Neural crest cell (in vitro differentiated cells): ENCODE data around the gene FAM89B. TPM values are rescaled to one million over a fixed set of nuclear protein-coding genes. Genes with fewer than 3 reads are reported as not detected.
A peak's percentile ranks its signal among the peaks of the same experiment; 100 is the strongest.

Experiments used
- DNase-seq: peaks from one replicate; pipeline ENCODE4 v3.0.0; 2021; ENCODE audit warnings: low read depth, mixed read lengths, low spot score
- H3K27ac Mint-ChIP-seq: one replicate; pipeline ENCODE4 v1.8.0; 2021; ENCODE audit warnings: mild to moderate bottlenecking, mixed read lengths; ENCODE audit not compliant: unreplicated experiment
- H3K27me3 Mint-ChIP-seq: 2 replicates; pipeline ENCODE4 v1.8.0; 2021; ENCODE audit warnings: low read depth, mild to moderate bottlenecking, mixed read lengths
- H3K36me3 Mint-ChIP-seq: 2 replicates; pipeline ENCODE4 v1.8.0; 2021; ENCODE audit warnings: low read depth, mild to moderate bottlenecking, mixed read lengths
- H3K4me1 Mint-ChIP-seq: 2 replicates; pipeline ENCODE4 v1.8.0; 2021; ENCODE audit warnings: mixed read lengths
- H3K4me3 Mint-ChIP-seq: one replicate; pipeline ENCODE4 v1.8.0; 2021; ENCODE audit warnings: mild to moderate bottlenecking, mixed read lengths
- H3K9me3 Mint-ChIP-seq: 2 replicates; pipeline ENCODE4 v1.8.0; 2021; ENCODE audit warnings: mixed read lengths
- CTCF ChIP-seq: fragments of 200-600 bp; sonication (generic); conservative IDR thresholded peaks from 2 replicates; pipeline ENCODE4 v1.5.0; 2021; ENCODE audit warnings: antibody characterized with exemption, mild to moderate bottlenecking
- total RNA-seq: library from RNA; stranded (reverse); gene quantifications from 2 replicates; pipeline ENCODE4 v1.2.1, GENCODE V29; 2021

The FAM89B gene
- total RNA-seq, 1 donor from 2014 or later, result 86.3 TPM

- no peak overlapping the region for H3K27ac Mint-ChIP-seq
- no peak for TF ChIP-seq CTCF
- H3K27me3 Mint-ChIP-seq, result peaks cover 26% of the 10 kb centered on the region
- DNase-seq, result no peak
- no peaks in the 10 kb centered on the region for H3K9me3 Mint-ChIP-seq
- no peaks in the 10 kb centered on the region for H3K36me3 Mint-ChIP-seq
- peaks cover 22% of the 10 kb centered on the region for H3K4me1 Mint-ChIP-seq
- peak overlapping the region; percentile 9 for H3K4me3 Mint-ChIP-seq
Observed at GRCh38 chr11:65592858-65593517, 20.6 kb downstream of the FAM89B start.

GRCh38 chr11:65593518-65594414, 21.4 kb downstream of the FAM89B start:
- TF ChIP-seq CTCF, result peak; percentile 67
- H3K27me3 Mint-ChIP-seq, result peaks cover 26% of the 10 kb centered on the region
- DNase-seq, result no peak
- H3K27ac Mint-ChIP-seq, result no peak overlapping the region
- H3K36me3 Mint-ChIP-seq, result no peaks in the 10 kb centered on the region
- H3K4me3 Mint-ChIP-seq, result peak overlapping the region; percentile 48
- peaks cover 16% of the 10 kb centered on the region for H3K4me1 Mint-ChIP-seq
- no peaks in the 10 kb centered on the region for H3K9me3 Mint-ChIP-seq

DNA sequence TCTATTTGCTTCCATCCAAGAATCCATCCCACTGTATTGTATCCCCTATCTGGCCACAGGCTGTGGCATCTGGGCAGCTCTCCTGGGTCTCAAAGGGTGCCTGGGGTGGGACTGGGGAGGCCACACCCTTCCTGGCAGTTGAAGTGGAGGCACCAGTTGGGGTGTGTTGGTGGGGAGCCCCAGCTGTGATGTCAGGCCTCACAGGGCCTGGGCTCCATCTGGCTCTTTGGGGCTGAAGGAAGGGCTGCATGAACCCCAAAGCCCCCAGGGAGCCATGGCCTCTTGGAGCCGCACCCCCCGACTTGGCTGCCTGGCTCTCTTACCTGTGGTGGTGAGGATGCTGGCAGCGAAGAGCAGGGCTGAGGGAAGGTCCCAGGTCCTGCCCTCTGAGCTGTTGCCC, 22.8 kb downstream of the FAM89B start:
- Mint-ChIP-seq H3K9me3 (no peaks in the 10 kb centered on the region), H3K27ac (no peak overlapping the region), H3K4me3 (no peak overlapping the region), H3K36me3 (no peaks in the 10 kb centered on the region), H3K4me1 (peaks cover 9% of the 10 kb centered on the region), H3K27me3 (peaks cover 26% of the 10 kb centered on the region)
- DNase-seq, result no peak
- TF ChIP-seq CTCF, result no peak

- no peak for DNase-seq
- no peaks in the 10 kb centered on the region for H3K36me3 Mint-ChIP-seq
- peaks cover 22% of the 10 kb centered on the region for H3K27me3 Mint-ChIP-seq
- no peaks in the 10 kb centered on the region for H3K9me3 Mint-ChIP-seq
- TF ChIP-seq CTCF, result no peak
- H3K4me3 Mint-ChIP-seq, result peak within 1 kb of the TSS; percentile 27
- H3K4me1 Mint-ChIP-seq, result peaks cover 4% of the 10 kb centered on the region
- H3K27ac Mint-ChIP-seq, result no peak within 1 kb of the TSS
Observed at GRCh38 chr11:65595543-65596281, 23.4 kb downstream of the FAM89B start, which contains the start of gene KCNK7. Gene KCNK7, minus strand, starts transcription at chr11:65595800. Its CDS starts 28 bp downstream, at chr11:65595772.

- TF ChIP-seq CTCF, result no peak
- no peak for DNase-seq
- Mint-ChIP-seq H3K27me3 (peaks cover 17% of the 10 kb centered on the region), H3K36me3 (peaks cover 4% of the 10 kb centered on the region), H3K9me3 (no peaks in the 10 kb centered on the region), H3K27ac (no peak overlapping the region), H3K4me1 (no peaks in the 10 kb centered on the region), H3K4me3 (no peak overlapping the region)
Observed at GRCh38 chr11:65596520-65596919, 24.2 kb downstream of the FAM89B start.
